Prostate gland (tissue), 2 donors: ENCODE measurements around the gene FHL3.

Source experiments
- CTCF ChIP-seq, 4 experiments: fragments of 200-600 bp in 2 of 4; fragments of 450-650 bp in 2 of 4; sonication (generic) in 2 of 4; IDR thresholded peaks; 1 replicate in 3 of 4; 2 replicates in 1 of 4; pipeline ENCODE4 v1.5.1; 2016 to 2019; ENCODE audit warnings: antibody characterized with exemption in 4 of 4, mild to moderate bottlenecking in 2 of 4, moderate library complexity in 2 of 4
- POLR2AphosphoS5 ChIP-seq: sonication (generic); formaldehyde crosslinking; IDR thresholded peaks from one replicate; pipeline ENCODE4 v1.6.1; 2017; ENCODE audit warnings: antibody characterized with exemption

DNA sequence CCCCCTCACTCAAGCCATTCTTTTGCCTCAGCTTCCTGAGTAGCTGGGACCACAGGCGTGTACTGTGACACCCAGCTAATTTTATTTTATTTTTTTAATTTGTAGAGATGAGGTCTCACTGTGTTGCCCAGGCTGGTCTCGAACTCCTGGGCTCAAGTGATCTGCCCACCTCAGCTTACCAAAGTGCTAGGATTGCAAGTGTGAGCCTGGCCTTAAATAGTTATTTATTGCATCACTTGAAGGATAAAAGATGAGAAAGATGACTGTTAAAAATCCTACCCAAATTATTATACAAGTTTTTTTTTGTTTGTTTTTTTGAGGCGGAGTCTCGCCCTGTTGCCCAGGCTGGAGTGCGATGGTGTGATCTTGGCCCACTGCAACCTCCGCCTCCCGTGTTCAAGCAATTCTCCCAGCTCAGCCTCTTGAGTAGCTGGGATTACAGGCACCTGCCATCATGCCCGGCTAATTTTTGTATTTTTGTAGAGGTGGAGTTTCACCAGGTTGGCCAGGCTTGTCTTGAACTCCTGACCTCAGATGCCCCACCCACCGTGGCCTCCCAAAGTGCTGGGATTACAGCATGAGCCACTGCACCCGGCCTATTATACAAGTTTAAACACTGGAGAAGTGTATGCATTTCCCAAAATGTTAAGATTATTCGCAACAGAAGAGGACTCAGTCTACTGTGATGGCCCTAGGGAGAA, 9.6 kb upstream of the FHL3 start:
- TF ChIP-seq POLR2AphosphoS5 (no peak), CTCF (IDR thresholded peaks at IDR 0.05) (no peak)
